Measurements from ENCODE around the gene SLC4A7.

Gene SLC4A7

GRCh38 chr3:27483117-27484014 is 818 bp downstream of the SLC4A7 start (continued):
- TF ChIP-seq ZNF398 (tag by site-specific recombination; IDR thresholded peaks at IDR 0.05) (peak; percentile 31; the same call in 1 of the 2 replicates), ZNF48 (tag by site-specific recombination; IDR thresholded peaks at IDR 0.05) (no peak), ZBTB44 (tag by site-specific recombination; IDR thresholded peaks at IDR 0.05) (no peak), ZBTB21 (tag by site-specific recombination; IDR thresholded peaks at IDR 0.05) (no peak), ZNF670 (tag by site-specific recombination; IDR thresholded peaks at IDR 0.05; ENCODE audit: low read depth) (no peak), GLI4 (tag by site-specific recombination; IDR thresholded peaks at IDR 0.05) (no peak), ZBTB49 (tag by site-specific recombination; IDR thresholded peaks at IDR 0.05; ENCODE audit: low read depth) (no peak), BCL11A (tag by site-specific recombination; IDR thresholded peaks at IDR 0.05; ENCODE audit: low read depth) (no peak), ZNF311 (tag by site-specific recombination; IDR thresholded peaks at IDR 0.05; ENCODE audit: borderline replicate concordance) (no peak), ZNF530 (tag by site-specific recombination; IDR thresholded peaks at IDR 0.05; ENCODE audit: low read depth) (no peak), KLF16 (tag by site-specific recombination; IDR thresholded peaks at IDR 0.05) (no peak), KLF1 (tag by site-specific recombination; IDR thresholded peaks at IDR 0.05) (no peak)

GRCh38 chr3:27479806-27480543 is 4.2 kb downstream of the SLC4A7 start:
- H3K36me3 ChIP-seq (ENCODE audit: control insufficient read depth in 2 of 2, insufficient read depth in 1 of 2, low read length in 2 of 2): no peaks in the 10 kb centered on the region; a peak in 1 of 3 replicates
- ChIA-PET CTCF (interaction anchor here (1.0 kb wide), 1 partner anchor 12 kb away, joined by 3 read pairs; no protein-coding TSS in a partner anchor), POLR2A (no interaction called here)

More at GRCh38 chr3:27479806-27480543, 4.2 kb downstream of the SLC4A7 start:
- H3K4me3 ChIP-seq (ENCODE audit: low read depth, low read length): no peak overlapping the region
- no peak overlapping the region for H3K27ac ChIP-seq (ENCODE audit: extremely low read depth, low read depth, low read length)
- TF ChIP-seq PRDM6 (tag by site-specific recombination; IDR thresholded peaks at IDR 0.05) (no peak), ZBTB1 (tag by site-specific recombination; IDR thresholded peaks at IDR 0.05) (no peak), ZXDB (tag by site-specific recombination; IDR thresholded peaks at IDR 0.05) (no peak), ZNF426 (tag by site-specific recombination; IDR thresholded peaks at IDR 0.05) (no peak), ZNF280D (tag by site-specific recombination; IDR thresholded peaks at IDR 0.05) (no peak), ZNF266 (tag by site-specific recombination; IDR thresholded peaks at IDR 0.05; ENCODE audit: low read depth) (no peak)
- H3K4me1 ChIP-seq (ENCODE audit: control insufficient read depth, insufficient read depth, low read length): no peaks in the 10 kb centered on the region
- H3K9me3 ChIP-seq (ENCODE audit: control insufficient read depth, insufficient read depth, low read depth, low read length): no peaks in the 10 kb centered on the region
